Measurements from ENCODE around the gene C17orf50.

The C17orf50 gene

GRCh38 chr17:35757243-35757642, 3.4 kb upstream of the C17orf50 start:
- no peak for DNase-seq

GRCh38 chr17:35761601-35762000, 914 bp downstream of the C17orf50 start:
- DNase-seq: no peak

GRCh38 chr17:35763767-35764122, 3.1 kb downstream of the C17orf50 start:
- DNase-seq: no peak

GRCh38 chr17:35764123-35764991, 3.7 kb downstream of the C17orf50 start:
- peak; percentile 41 for DNase-seq

- DNase-seq: no peak
Observed at GRCh38 chr17:35765086-35765710, 4.5 kb downstream of the C17orf50 start.

GRCh38 chr17:35765756-35766488, 5.2 kb downstream of the C17orf50 start:
- no peak for DNase-seq

- DNase-seq: no peak
Observed at GRCh38 chr17:35766489-35766877, 5.8 kb downstream of the C17orf50 start.

GRCh38 chr17:35766903-35767510, 6.3 kb downstream of the C17orf50 start:
- DNase-seq: peak; percentile 4

- DNase-seq: no peak
Observed at GRCh38 chr17:35768797-35769196, 8.1 kb downstream of the C17orf50 start.

- no peak for DNase-seq
Observed at GRCh38 chr17:35769895-35770486, 9.3 kb downstream of the C17orf50 start.

GRCh38 chr17:35773129-35773528, 12.4 kb downstream of the C17orf50 start:
- DNase-seq: no peak

- DNase-seq: no peak
Observed at GRCh38 chr17:35773679-35774425, 13.2 kb downstream of the C17orf50 start.

- no peak for DNase-seq
Observed at GRCh38 chr17:35774499-35774898, 13.8 kb downstream of the C17orf50 start.

GRCh38 chr17:35775039-35775438, 14.4 kb downstream of the C17orf50 start:
- DNase-seq: no peak

GRCh38 chr17:35775583-35775982, 14.9 kb downstream of the C17orf50 start:
- DNase-seq: no peak

- no peak for DNase-seq
Observed at GRCh38 chr17:35778641-35779196, 18.0 kb downstream of the C17orf50 start.

GRCh38 chr17:35780950-35781349, 20.3 kb downstream of the C17orf50 start:
- no peak for DNase-seq

- DNase-seq: no peak
Observed at GRCh38 chr17:35784895-35785294, 24.2 kb downstream of the C17orf50 start.

GRCh38 chr17:35786941-35787432, 26.3 kb downstream of the C17orf50 start:
- no peak for DNase-seq

- DNase-seq: no peak
Observed at GRCh38 chr17:35788477-35789368, 28.0 kb downstream of the C17orf50 start.

GRCh38 chr17:35790841-35791240, 30.2 kb downstream of the C17orf50 start:
- DNase-seq: no peak

Measured in NCI-H2029 treated with DMSO at 0.1 percent for 48 hours (cell line).